ENCODE data around the gene SLC6A7.

SLC6A7 gene

DNA sequence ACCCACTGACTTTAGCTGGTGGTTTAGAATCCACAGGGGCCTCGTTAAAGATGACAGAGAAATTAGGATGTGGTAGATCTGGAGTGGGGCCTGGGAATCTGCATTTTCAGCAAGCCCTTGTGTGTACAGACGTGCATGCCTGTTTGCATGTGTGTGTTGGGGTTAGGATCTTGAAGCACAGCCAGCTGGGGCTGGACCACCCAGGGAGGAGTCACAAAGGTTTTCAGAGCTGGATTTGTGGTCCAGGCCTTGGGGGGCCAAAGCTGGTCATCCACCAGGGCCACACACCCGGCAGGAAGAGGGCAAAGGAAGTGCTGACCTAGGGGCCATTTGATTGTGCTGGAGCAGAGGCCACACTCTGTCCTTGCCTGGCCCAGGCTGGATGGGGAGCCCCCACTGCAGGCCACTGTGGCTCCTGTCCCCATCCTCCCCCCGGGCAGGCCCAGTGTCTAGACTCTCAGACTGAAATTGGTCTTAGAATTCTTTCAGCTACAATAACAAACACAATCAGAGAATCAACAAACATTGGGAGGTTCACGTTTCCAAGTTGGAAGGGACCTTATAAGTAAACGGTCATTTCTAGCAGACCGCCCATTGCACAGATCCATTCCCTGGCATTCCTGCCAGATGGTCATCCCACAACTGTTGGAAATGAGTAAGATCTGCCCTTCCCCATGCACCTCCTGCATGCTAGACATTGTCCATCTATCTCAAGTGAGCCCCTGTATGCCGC lies 13.0 kb upstream of the SLC6A7 start:
- TF ChIP-seq, protein P1, sequence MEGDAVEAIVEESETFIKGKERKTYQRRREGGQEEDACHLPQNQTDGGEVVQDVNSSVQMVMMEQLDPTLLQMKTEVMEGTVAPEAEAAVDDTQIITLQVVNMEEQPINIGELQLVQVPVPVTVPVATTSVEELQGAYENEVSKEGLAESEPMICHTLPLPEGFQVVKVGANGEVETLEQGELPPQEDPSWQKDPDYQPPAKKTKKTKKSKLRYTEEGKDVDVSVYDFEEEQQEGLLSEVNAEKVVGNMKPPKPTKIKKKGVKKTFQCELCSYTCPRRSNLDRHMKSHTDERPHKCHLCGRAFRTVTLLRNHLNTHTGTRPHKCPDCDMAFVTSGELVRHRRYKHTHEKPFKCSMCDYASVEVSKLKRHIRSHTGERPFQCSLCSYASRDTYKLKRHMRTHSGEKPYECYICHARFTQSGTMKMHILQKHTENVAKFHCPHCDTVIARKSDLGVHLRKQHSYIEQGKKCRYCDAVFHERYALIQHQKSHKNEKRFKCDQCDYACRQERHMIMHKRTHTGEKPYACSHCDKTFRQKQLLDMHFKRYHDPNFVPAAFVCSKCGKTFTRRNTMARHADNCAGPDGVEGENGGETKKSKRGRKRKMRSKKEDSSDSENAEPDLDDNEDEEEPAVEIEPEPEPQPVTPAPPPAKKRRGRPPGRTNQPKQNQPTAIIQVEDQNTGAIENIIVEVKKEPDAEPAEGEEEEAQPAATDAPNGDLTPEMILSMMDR (IDR thresholded peaks at IDR 0.05) = no peak

DNA sequence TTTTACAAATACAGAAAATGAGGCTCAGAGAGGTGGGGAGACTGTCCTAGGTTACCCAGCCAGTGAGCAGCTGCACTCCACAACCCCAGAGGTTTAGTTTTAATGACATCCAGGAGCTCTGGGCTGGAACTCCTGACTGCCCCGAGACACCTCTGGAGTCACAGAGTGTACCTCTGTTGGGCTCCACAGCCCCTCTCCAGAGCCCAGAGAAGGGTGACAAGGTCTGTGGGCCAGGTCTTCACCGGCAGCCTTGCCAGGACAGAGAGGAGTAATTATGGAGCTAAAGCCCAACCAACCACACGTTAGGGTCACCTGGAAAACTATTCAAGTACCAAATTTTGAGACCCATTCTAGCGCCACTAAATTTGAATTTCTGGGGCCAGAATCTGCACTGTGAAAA lies 12.1 kb upstream of the SLC6A7 start:
- TF ChIP-seq, protein P1 (IDR thresholded peaks at IDR 0.05) = no peak

DNA sequence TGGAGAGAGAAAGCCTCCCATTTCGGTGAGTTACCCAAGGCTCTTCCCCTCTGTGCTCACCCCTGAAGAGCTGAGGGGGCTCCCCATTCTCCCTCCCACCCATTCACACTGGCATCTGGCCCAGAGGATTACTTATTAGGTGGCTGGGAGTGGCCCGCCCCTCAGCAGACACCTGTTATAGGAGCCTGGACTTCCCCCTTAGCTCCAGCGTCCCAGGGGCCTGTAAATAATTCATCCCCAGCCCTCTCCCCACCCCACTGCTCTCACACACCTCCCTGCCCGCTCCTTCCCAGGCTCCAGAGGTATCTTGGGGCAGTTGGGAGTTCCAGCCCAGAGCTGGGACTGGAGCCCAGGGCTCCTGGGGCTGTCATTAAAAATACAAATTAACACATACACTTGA lies 11.6 kb upstream of the SLC6A7 start:
- TF ChIP-seq, protein P1 (IDR thresholded peaks at IDR 0.05) = no peak

DNA sequence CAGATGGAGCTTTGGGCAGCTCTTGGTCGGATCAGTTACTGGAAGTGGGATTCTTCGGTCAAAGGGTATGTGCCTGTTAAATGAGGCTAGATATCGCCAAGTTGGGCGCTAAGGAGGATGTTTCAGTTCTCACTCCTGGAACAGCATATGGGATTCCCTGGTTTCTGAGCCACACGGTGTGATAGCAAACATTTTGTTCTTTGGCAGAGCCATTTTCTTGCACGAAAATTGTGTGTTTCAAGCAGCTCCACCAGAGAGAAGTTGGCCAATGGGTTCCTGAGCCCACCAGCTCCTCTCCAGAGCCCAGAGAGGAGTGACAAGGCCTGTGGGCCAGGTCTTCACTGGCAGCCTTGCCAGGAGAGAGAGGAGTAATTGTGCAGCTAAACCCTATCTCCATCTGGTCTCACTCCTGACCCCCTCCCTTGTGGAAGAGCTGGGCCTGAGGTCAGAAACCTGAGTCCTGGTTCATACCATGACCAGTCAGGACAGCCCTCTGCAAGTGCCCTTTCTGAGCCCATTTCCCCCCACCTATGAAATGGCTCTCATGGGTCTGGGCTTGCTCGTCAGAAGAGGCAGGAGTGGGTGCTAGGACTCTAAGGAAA lies 10.7 kb upstream of the SLC6A7 start:
- TF ChIP-seq, protein P1 (IDR thresholded peaks at IDR 0.05) = no peak

DNA sequence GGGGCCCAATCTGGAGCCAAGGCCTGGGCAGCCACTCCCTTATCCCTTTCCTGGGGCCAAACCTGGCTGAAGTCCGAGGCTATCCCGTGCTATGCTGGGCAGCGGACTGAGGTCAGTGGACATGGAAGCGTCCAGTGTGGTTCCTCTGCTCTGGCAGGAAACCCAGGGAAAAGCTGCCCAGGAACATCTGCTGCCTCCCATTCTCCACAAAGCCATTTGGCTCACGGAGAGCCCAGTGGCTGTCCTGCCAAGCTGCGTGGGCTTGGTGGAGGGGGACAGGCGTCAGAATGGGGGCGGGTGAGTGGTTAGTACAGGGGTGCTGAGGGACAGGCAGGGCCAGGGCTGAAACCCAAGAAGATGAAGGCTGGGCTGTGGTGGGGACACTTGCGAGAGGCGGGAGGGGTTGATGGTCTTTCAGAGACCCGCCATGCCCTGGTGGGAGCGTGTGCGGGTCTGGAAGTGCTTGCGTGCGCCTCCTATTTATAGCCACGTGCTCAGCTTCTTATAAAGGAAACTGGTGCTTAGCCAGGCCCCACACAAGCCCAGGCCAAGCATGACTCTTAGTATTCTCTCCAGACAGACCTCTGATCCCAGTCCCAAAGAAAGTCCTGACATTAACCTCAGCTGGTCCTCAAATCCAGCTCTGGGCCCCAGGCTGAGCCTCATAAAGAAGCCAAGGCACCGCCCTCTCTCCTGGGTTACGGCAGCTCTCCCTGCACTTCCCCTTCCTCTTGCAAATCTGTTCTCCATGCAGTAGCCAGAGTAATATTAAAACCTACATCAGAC lies 9.4 kb upstream of the SLC6A7 start:
- TF ChIP-seq, protein P1 (IDR thresholded peaks at IDR 0.05) = no peak

DNA sequence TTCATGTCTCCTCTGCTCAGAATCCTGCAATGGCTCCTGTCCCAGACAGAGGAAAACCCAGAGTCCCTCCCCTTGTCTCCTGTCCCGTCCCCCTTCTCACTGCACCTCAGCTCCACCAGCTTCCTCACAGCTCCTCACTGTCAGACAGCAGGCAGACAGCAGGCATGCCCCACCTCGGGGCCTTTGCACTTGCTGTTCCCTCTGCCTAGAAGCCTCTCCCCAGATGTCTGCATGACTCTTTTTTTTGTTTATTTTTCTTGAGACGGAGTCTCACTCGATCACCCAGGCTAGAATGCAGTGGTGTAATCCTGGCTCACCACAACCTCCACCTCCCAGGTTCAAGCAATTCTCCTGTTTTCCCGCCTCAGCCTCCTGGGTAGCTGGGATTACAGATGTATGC lies 8.8 kb upstream of the SLC6A7 start:
- TF ChIP-seq, protein P1 (IDR thresholded peaks at IDR 0.05) = no peak

DNA sequence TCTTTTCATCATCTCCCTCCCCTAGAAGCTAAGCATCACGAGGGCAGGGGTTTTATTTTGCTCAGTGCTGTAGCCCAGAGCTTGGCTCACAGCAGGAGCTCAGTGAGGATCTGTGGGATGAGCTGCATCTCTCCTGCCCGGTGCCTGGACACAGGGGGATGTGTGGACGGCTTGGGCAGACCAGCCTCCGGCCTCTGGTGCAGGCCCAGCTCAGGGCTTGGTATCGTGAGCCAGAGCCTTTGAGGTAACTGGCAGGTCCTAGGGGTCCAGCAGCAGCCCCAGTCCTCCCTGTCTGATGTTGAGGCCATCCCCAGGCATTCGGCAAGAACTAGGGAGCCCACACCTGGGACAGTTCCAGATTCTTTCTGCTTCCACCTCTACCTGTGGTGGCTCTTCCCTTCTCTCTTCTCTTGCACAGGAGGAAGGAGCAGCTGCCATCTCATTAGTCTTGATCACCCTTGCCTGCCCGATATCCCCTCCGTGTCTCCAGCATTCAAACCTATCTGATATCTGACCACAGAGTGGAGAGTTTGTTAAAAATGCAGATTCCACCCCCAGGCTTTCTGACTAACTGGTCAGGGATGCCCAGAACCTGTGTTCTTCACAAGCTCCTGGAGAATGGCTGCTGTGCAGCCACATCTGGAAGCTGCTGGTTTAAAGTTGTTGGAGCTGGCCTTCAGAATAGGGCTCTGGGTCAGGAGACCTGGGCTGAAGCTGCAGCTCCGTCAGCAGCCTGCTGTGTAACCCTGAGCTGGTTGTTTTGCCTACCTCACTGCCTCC lies 7.9 kb upstream of the SLC6A7 start:
- TF ChIP-seq, protein P1 (IDR thresholded peaks at IDR 0.05) = no peak
